Activated CD4-positive, CD25-positive, alpha-beta regulatory T cell (primary cell): ENCODE results near the gene S100A12.

Source experiments
- DNase-seq, 4 experiments: peaks; one replicate each; lab custom pipeline; 2025; lab: John Stamatoyannopoulos, UW

The S100A12 gene

GRCh38 chr1:153368495-153368894 is 6.9 kb downstream of the S100A12 start:
- no peak for DNase-seq

- DNase-seq: no peak
These were observed 8.3 kb downstream of the S100A12 start for GRCh38 chr1:153367090-153367489.

DNA sequence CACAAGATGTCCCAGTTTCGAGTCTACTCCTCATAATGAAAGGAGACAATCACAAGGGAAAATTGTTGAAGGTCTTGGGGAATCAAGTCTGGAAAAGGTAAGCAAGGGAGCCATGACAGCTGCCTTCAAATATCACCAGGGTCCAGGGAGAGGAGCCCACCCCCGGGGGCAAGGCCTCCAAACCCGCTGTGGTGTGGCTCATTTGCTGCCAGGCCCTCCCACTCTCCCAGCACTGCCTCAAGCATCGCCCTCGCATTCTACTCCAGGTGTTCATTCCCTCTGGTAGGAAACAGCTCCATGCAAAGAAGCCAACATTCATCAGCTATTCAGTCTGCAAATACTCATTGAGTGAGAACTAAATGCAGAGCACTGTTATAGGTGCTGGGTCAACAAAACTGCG is 9.2 kb downstream of the S100A12 start:
- no peak for DNase-seq

- no peak for DNase-seq
These were observed 9.7 kb downstream of the S100A12 start for GRCh38 chr1:153365696-153366095.

GRCh38 chr1:153364766-153365666 is 10.4 kb downstream of the S100A12 start:
- DNase-seq: no peak

DNA sequence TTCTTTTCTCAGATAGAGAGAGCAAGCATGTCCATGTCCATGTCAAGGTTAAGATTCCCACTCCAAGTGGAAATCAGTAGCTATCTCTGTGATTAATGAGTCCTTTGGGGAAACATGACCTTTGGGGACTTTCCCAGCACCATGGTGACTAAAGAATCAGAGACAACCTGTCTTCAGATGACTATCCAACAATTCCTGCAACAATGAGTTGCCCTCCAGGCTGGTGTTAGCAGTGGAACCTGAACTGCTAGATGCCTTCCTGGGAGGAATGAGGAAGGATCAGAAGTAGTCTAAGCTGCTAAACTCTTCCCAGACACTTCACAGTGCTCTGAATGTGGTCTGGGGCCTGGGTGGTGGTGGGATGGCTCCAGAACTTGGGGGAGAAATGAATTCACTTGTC is 11.3 kb downstream of the S100A12 start:
- no peak for DNase-seq

GRCh38 chr1:153363641-153364040 is 11.8 kb downstream of the S100A12 start:
- no peak for DNase-seq

GRCh38 chr1:153362187-153362775 is 13.1 kb downstream of the S100A12 start:
- DNase-seq: no peak

- no peak for DNase-seq
These were observed 13.8 kb downstream of the S100A12 start for GRCh38 chr1:153361480-153362109.

DNA sequence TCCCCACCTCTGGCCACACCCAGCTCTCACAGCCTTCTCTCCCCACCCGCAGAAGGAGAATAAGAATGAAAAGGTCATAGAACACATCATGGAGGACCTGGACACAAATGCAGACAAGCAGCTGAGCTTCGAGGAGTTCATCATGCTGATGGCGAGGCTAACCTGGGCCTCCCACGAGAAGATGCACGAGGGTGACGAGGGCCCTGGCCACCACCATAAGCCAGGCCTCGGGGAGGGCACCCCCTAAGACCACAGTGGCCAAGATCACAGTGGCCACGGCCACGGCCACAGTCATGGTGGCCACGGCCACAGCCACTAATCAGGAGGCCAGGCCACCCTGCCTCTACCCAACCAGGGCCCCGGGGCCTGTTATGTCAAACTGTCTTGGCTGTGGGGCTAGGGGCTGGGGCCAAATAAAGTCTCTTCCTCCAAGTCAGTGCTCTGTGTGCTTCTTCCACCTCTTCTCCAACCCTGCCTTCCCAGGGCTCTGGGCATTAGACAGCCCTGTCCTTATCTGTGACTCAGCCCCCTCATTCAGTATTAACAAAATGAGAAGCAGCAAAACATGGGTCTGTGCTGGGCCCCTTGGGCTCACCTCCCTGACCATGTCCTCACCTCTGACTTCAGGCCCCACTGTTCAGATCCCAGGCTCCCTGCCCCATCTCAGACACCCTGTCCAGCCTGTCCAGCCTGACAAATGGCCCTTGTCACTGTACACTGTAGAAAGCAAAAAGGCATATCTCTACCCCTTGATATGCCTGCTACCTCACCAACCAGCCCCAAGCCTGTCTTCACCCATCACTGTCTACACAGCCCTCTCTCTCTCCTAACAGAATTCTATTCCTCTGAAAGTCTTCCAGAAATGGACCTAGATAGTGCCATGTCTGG is 14.6 kb downstream of the S100A12 start:
- no peak for DNase-seq

DNA sequence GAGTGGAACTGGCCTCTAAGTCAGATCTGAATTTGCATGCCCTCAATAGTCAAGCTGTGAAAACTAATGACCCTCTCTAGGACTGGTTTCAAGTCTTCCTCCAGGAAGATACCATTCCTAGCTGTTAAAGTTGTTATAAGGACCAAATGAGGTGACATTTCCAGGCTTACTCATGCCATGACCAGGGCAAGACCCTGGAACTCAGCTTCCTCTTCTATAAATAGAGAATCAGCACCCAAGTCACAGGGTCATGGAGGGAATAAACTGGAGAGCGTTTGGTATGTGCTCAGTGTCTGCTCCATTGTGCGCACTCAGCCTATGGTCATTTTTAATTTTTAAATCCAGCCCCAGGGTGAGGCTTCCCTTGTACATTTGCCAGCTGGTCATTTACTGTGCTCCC is 15.2 kb downstream of the S100A12 start:
- no peak for DNase-seq

GRCh38 chr1:153359241-153359640 is 16.2 kb downstream of the S100A12 start:
- DNase-seq: no peak

GRCh38 chr1:153358691-153358975 is 16.8 kb downstream of the S100A12 start:
- DNase-seq: no peak

- DNase-seq: no peak
These were observed 17.3 kb downstream of the S100A12 start, which contains the start of gene S100A9 for GRCh38 chr1:153357853-153358690. TSS of gene S100A9 (plus strand) at chr1:153357854. CDS start at chr1:153358284, 430 bp downstream.

GRCh38 chr1:153357076-153357852 is 18.2 kb downstream of the S100A12 start:
- no peak for DNase-seq

DNA sequence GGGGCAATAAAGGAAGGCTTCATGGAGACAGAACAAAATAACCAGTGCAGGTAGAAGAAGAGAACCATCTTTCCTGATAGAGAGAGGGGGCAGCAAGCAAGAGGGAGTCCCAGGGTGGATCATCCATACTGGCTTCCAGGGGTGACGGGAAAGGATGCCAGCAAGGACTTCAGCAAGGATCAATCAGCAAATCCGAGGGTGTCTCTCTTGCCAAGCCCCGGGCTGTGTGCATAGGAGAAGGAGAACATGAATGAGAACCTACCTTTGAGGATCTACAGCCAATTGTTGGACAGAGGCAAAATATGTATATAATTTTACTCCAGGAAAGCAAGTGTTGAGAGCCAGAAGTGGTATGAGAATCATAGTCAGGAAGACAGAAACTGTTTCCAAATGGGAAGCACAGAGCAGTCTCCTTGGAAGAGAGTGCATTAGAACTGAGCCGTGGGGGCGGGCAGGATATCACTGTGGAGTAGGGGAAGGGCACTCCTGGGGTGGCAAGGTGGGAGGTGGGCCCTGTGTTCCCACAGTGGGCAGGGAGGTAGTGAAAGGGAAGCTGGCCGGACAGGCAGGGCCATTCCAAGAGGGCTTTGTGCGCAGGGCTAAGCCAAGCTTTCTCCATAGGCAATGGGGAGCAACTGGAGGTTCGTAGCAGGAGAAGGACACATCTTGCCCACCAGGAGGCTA is 18.9 kb downstream of the S100A12 start:
- no peak for DNase-seq

DNA sequence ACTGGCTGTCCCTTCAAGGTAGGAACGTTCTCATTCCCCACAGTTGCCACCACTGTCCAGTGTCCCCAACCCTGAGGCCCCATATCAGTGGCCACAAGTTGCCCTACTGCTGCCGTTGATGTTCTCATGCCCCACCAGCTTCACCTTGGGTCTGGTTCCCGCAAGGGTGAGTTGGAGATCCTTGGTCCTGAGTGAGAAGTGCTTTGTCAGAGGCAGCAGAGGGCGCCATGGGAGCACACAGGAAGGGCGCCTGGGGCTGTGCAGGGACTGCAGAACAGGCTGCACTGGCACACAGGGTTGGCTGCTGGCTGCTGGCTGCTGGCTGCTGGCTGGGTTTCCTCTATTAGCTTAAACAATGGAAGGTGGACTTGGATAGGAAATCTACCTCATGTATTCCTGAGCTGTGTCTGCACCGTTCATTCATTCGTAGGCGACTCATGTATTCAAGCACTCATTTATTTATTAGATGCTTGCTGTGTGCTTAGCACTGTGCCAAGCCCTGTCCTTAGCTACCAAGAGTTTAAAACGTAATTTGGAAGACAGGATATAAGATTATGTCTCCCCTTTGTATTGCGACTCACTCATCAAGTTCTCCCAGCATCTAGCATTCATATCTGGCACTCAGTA is 19.9 kb downstream of the S100A12 start:
- DNase-seq: no peak

- DNase-seq: no peak
These were observed 20.8 kb downstream of the S100A12 start for GRCh38 chr1:153354515-153355193.
